HL-60 (cell line): ENCODE measurements around the gene CFAP100.

Experiments used
- CTCF ChIP-seq: IDR thresholded peaks from one replicate; pipeline ENCODE4 v1.5.1; 2011; ENCODE audit warnings: low read length, control low read depth, inconsistent platforms; ENCODE audit not compliant: insufficient read depth
- GABPA ChIP-seq: IDR thresholded peaks from 2 replicates; pipeline ENCODE4 v1.6.1; 2012; ENCODE audit warnings: low read depth
- POLR2AphosphoS5 ChIP-seq: IDR thresholded peaks from 2 replicates; pipeline ENCODE4 v1.6.1; 2012; ENCODE audit warnings: low read depth
- REST ChIP-seq: IDR thresholded peaks from 2 replicates; pipeline ENCODE4 v1.6.1; 2012; ENCODE audit warnings: low read depth; ENCODE audit not compliant: insufficient replicate concordance

- TF ChIP-seq CTCF = no peak
- no peak for TF ChIP-seq POLR2AphosphoS5
- no peak for TF ChIP-seq REST
- TF ChIP-seq GABPA = no peak
Measured at GRCh38 chr3:126356373-126357264, 38.1 kb upstream of the CFAP100 start.
